GM10266 (cell line): ENCODE results near the gene SLC9C2.
"Not testable (repeated sequence)": the region's sequence is repeated elsewhere in the genome, so short reads cannot be mapped to it uniquely, and the experiment has no call there.

Experiments
- DNase-seq: peaks from one replicate; pipeline ENCODE4 v3.0.0; 2012; ENCODE audit errors: extremely low spot score
- CTCF ChIP-seq: IDR thresholded peaks from 2 replicates; pipeline ENCODE4 v1.5.1; 2012; ENCODE audit warnings: mild to moderate bottlenecking, low read depth; ENCODE audit not compliant: control insufficient read depth, insufficient read depth; ENCODE audit errors: missing control alignments

SLC9C2 gene

GRCh38 chr1:173475564-173476196 is 127.2 kb downstream of the SLC9C2 start:
- no peak for TF ChIP-seq CTCF
- no peak for DNase-seq

GRCh38 chr1:173474780-173475421 is 128.0 kb downstream of the SLC9C2 start:
- not testable (repeated sequence) for DNase-seq

GRCh38 chr1:173474097-173474779 is 128.6 kb downstream of the SLC9C2 start:
- DNase-seq = no peak
- TF ChIP-seq CTCF = no peak

- DNase-seq = no peak
- no peak for TF ChIP-seq CTCF
Measured at GRCh38 chr1:173473599-173474011, 129.3 kb downstream of the SLC9C2 start.

- no peak for TF ChIP-seq CTCF
- no peak for DNase-seq
Measured at GRCh38 chr1:173470608-173471007, 132.3 kb downstream of the SLC9C2 start.

- DNase-seq = no peak
- no peak for TF ChIP-seq CTCF
Measured at GRCh38 chr1:173469656-173470055, 133.2 kb downstream of the SLC9C2 start.

- DNase-seq = no peak
- TF ChIP-seq CTCF = no peak
Measured at GRCh38 chr1:173467426-173467825, 135.4 kb downstream of the SLC9C2 start.

- not testable (repeated sequence) for DNase-seq
Measured at GRCh38 chr1:173464185-173464584, 138.7 kb downstream of the SLC9C2 start.

GRCh38 chr1:173462666-173463065 is 140.2 kb downstream of the SLC9C2 start:
- DNase-seq = not testable (repeated sequence)
